Bronchial epithelial cell (primary cell): ENCODE measurements around the gene NFX1. TPM values are rescaled to one million over a fixed set of nuclear protein-coding genes. Genes with fewer than 3 reads are reported as not detected.

Experiments
- DNase-seq: peaks from one replicate; pipeline ENCODE4 v3.0.0-alpha.2; 2010; ENCODE audit warnings: low read depth
- FAIRE-seq: peaks from 2 replicates; lab custom pipeline; 2011; peaks lifted over from hg19 to GRCh38; lab: Jason Lieb, UNC
- H3K27me3 ChIP-seq: 2 replicates; pipeline ENCODE4 v1.5.1; 2011; ENCODE audit warnings: low read length; ENCODE audit not compliant: control insufficient read depth, insufficient read depth
- H3K36me3 ChIP-seq: 2 replicates; pipeline ENCODE4 v1.5.1; 2011; ENCODE audit warnings: low read length; ENCODE audit not compliant: control insufficient read depth, insufficient read depth
- H3K4me3 ChIP-seq: 2 replicates; pipeline ENCODE4 v1.5.1; 2011; ENCODE audit warnings: mild to moderate bottlenecking, low read depth, low read length, control low read depth
- CTCF ChIP-seq: IDR thresholded peaks from 2 replicates; pipeline ENCODE4 v1.5.1; 2011; ENCODE audit warnings: mild to moderate bottlenecking, moderate library complexity, low read length, control low read depth, inconsistent platforms; ENCODE audit not compliant: insufficient read depth, severe bottlenecking
- total RNA-seq: library from RNA; depleted of rRNA; stranded (reverse); fragments of >200 nt; gene quantifications from 2 replicates; pipeline ENCODE4 v1.2.1, GENCODE V29; 2014

NFX1 gene
- total RNA-seq, 1 donor from 2014 or later, result 19.2 TPM

- peak; percentile 22 for DNase-seq
- no peaks in the 10 kb centered on the region for H3K36me3 ChIP-seq
- H3K4me3 ChIP-seq, result no peak overlapping the region
- H3K27me3 ChIP-seq, result no peaks in the 10 kb centered on the region
- no peak for TF ChIP-seq CTCF
- FAIRE-seq, result no peak
These were observed 124.0 kb downstream of the NFX1 start for GRCh38 chr9:33414268-33414667.

- DNase-seq, result peak; percentile 32
- FAIRE-seq, result no peak
- Histone ChIP-seq H3K4me3 (no peak overlapping the region), H3K27me3 (no peaks in the 10 kb centered on the region), H3K36me3 (no peaks in the 10 kb centered on the region)
- no peak for TF ChIP-seq CTCF
These were observed 124.7 kb downstream of the NFX1 start for GRCh38 chr9:33414889-33415500.

- H3K36me3 ChIP-seq, result no peaks in the 10 kb centered on the region
- FAIRE-seq (peak; percentile 73), DNase-seq (peak; percentile 91)
- H3K27me3 ChIP-seq, result no peaks in the 10 kb centered on the region
- H3K4me3 ChIP-seq, result no peak overlapping the region
- peak; percentile 81 for TF ChIP-seq CTCF
These were observed 125.3 kb downstream of the NFX1 start for GRCh38 chr9:33415501-33416038.

- no peak overlapping the region for H3K4me3 ChIP-seq
- no peaks in the 10 kb centered on the region for H3K27me3 ChIP-seq
- no peaks in the 10 kb centered on the region for H3K36me3 ChIP-seq
- DNase-seq, result no peak
- no peak for FAIRE-seq
- TF ChIP-seq CTCF, result no peak
These were observed 126.7 kb downstream of the NFX1 start for GRCh38 chr9:33416996-33417395.

- peak; percentile 87 for DNase-seq
- no peak for TF ChIP-seq CTCF
- no peak for FAIRE-seq
- Histone ChIP-seq H3K27me3 (no peaks in the 10 kb centered on the region), H3K36me3 (no peaks in the 10 kb centered on the region), H3K4me3 (no peak overlapping the region)
These were observed 127.8 kb downstream of the NFX1 start for GRCh38 chr9:33418090-33418489.

- DNase-seq, result no peak
- FAIRE-seq, result no peak
- H3K27me3 ChIP-seq, result no peaks in the 10 kb centered on the region
- no peak overlapping the region for H3K4me3 ChIP-seq
- H3K36me3 ChIP-seq, result no peaks in the 10 kb centered on the region
- TF ChIP-seq CTCF, result no peak
These were observed 129.5 kb downstream of the NFX1 start for GRCh38 chr9:33419708-33420303.
